ENCODE measurements around the gene PLCH2. TPM values are rescaled to one million over a fixed set of nuclear protein-coding genes. Genes with fewer than 3 reads are reported as not detected.

PLCH2 gene
- total and polyA plus RNA-seq, 11 donors: 0.04 to 1.0 (median 0.35) TPM; not detected in 4

DNA sequence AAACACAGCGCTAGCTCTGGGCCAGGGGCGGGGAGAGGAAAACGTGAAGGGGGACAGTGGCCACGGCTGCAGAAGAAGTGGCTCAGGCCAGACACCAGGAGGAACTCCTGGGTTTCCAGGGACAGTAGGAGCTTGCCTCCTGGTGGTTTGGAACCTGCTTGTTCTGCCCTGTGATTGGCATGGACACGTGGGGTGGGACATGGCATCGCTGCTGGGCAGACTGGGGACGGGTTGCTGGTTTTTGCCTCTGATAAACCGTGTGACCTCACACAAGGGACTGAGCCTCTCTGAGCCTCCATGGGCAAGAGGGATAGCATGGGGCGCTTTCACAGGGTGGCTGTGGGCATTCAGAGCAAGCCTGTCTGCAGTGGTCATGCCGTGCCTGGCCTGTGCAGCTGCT is 7.5 kb upstream of the PLCH2 start:
- no peak for ATAC-seq
- Histone ChIP-seq H3K4me1 (peaks cover 0 to 4% (median 0%) of the 10 kb centered on the region in 12 donors), H3K9me3 (no peaks in the 10 kb centered on the region), H3K27ac (no peak overlapping the region), H3K4me3 (no peak overlapping the region), H3K27me3 (peaks cover 29 to 86% (median 49%) of the 10 kb centered on the region in 9 donors), H3K36me3 (no peaks in the 10 kb centered on the region)
- no peak for DNase-seq
- intact Hi-C loops (cut with DNase I): no loop called here
- WGBS, 4 donors: 52 to 66% (median 60%) methylated on average over 6 to 10 of the region's 10 CpGs
- TF ChIP-seq, protein P1, sequence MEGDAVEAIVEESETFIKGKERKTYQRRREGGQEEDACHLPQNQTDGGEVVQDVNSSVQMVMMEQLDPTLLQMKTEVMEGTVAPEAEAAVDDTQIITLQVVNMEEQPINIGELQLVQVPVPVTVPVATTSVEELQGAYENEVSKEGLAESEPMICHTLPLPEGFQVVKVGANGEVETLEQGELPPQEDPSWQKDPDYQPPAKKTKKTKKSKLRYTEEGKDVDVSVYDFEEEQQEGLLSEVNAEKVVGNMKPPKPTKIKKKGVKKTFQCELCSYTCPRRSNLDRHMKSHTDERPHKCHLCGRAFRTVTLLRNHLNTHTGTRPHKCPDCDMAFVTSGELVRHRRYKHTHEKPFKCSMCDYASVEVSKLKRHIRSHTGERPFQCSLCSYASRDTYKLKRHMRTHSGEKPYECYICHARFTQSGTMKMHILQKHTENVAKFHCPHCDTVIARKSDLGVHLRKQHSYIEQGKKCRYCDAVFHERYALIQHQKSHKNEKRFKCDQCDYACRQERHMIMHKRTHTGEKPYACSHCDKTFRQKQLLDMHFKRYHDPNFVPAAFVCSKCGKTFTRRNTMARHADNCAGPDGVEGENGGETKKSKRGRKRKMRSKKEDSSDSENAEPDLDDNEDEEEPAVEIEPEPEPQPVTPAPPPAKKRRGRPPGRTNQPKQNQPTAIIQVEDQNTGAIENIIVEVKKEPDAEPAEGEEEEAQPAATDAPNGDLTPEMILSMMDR (IDR thresholded peaks at IDR 0.05): no peak
- no peak for TF ChIP-seq POLR2A (IDR thresholded peaks at IDR 0.05)

DNA sequence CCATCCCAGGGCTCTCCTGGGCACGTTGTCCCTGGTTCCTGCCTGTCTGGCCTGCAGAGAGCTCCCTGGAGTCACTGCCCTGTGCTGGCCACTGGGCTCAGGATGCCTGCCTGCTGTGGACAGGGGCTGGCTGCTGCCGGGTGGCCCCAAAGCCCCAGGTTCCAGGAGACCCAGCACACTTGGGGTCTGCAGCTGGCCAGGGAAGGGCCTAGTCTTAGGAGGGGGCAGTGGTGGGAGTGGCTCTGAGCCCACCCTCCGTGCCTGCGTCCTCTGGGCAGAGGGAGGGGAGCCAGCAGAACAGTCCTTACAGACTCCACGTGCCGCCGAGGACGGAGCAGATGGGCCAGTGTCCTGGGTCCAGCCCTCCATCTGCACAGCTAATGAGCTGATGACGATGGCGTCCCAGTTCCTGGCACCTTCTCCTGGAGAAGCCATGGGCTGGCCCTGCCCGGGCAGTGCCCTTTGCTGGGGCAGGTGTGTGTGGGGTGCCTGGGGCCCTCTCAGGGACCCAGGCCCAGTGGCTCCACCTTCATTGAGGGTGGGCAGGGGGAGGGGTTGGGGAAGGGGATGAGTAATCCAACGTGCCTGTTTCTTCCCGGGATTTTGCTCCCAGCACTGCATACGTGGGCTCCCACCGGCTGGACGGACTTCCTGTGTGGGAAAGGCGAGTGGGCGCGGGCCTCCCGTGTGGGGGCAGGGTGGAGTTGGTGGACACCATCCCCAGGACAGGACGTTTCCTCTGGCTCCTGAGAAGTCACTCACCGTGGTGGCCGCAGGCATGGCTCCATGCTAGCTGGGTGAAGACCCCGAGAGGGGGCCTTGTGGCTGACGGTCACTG is 6.8 kb upstream of the PLCH2 start:
- intact Hi-C loops (cut with DNase I): no loop called here
- peaks cover 26 to 80% (median 43%) of the 10 kb centered on the region in 9 donors for H3K27me3 ChIP-seq
- no peak for DNase-seq
- H3K4me3 ChIP-seq: no peak overlapping the region
- no peaks in the 10 kb centered on the region for H3K36me3 ChIP-seq
- 49 to 65% (median 54%) methylated on average over 3 to 25 of the region's 25 CpGs for WGBS, 4 donors
- no peak overlapping the region for H3K27ac ChIP-seq
- H3K4me1 ChIP-seq: peaks cover 0 to 6% (median 0%) of the 10 kb centered on the region in 12 donors
- TF ChIP-seq POLR2A (IDR thresholded peaks at IDR 0.05): no peak
- TF ChIP-seq, protein P1 (IDR thresholded peaks at IDR 0.05): no peak
- H3K9me3 ChIP-seq: no peaks in the 10 kb centered on the region
- no peak for ATAC-seq

DNA sequence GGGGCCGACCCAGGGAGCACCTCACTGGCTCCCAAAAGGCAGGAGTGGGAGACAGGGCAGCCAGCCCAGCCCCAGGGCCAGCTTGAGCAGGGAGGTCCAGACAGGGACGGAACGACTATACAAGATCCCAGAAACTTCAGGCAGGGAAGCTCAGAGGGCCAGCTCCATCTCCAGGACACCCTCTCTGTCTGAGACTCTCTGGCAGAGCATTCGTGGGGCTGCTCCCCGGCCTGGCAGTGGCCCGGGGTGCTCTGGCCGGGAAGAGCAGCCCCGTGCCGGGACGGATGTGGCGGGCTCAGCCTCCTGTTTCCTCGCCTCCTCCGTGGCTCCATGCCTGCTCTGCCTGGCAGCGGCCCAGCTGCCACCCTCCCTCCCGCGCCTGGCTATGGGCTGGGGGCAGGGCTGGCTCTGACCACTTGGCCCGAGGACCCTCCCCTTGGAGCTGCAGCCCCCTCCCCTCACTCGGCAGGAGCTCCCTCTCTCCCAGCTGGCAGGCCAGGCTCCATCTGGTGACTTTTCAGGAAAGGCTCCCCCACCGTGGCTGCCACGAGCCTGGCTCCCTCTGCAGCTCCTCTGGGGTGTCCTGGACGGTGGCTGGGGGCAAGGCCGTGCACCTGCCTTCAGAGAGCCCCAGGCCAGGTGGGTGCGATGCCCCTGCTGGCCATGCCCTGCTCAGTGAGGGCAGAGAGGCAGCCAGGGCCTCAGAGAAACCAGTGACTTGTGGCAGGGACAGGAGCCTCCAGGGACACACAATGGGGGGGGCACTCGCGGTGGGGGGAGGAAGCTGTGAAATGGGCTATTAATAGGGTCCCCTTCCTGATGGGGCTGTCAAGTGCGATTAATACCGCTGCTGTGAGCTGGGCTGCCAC is 5.6 kb upstream of the PLCH2 start:
- Histone ChIP-seq H3K36me3 (no peaks in the 10 kb centered on the region), H3K9me3 (no peaks in the 10 kb centered on the region), H3K4me1 (peaks cover 0 to 14% (median 0%) of the 10 kb centered on the region in 12 donors), H3K27me3 (peaks cover 24 to 74% (median 36%) of the 10 kb centered on the region in 9 donors), H3K4me3 (no peak overlapping the region), H3K27ac (no peak overlapping the region)
- TF ChIP-seq, protein P1 (IDR thresholded peaks at IDR 0.05): no peak
- TF ChIP-seq POLR2A (IDR thresholded peaks at IDR 0.05): no peak
- WGBS, 4 donors: 33 to 48% (median 42%) methylated on average over 15 to 27 of the region's 27 CpGs
- no peak for DNase-seq
- no peak for ATAC-seq
- intact Hi-C loops (cut with DNase I): no loop called here

DNA sequence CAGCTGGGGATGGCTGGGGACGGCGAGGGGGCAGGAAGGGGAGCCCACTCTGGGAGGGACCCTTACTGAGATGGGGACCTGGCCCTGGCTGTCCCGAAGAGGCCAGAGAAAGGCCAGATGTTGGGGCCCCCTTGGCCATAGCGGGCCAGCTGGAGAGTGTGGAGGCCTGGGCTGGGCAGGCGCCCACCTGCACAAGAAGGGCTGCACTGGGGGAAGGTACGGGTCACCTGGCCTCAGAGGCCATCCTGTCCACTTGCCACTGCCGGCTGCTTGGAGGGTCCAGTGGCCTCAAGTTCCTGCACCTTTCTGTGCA is 5.0 kb upstream of the PLCH2 start:
- TF ChIP-seq, protein P1 (IDR thresholded peaks at IDR 0.05): no peak
- no peak for TF ChIP-seq POLR2A (IDR thresholded peaks at IDR 0.05)
- H3K27ac ChIP-seq: no peak overlapping the region
- ATAC-seq (no peak), DNase-seq (no peak)
- peaks cover 20 to 69% (median 30%) of the 10 kb centered on the region in 9 donors for H3K27me3 ChIP-seq
- whole genome bisulfite sequencing, 4 donors: 73 to 80% (median 74%) methylated on average over 2 to 7 of the region's 7 CpGs
- intact Hi-C loops (cut with DNase I): no loop called here
- H3K4me3 ChIP-seq: no peak overlapping the region
- H3K9me3 ChIP-seq: no peaks in the 10 kb centered on the region
- no peaks in the 10 kb centered on the region for H3K36me3 ChIP-seq
- H3K4me1 ChIP-seq: peaks cover 0 to 14% (median 0%) of the 10 kb centered on the region in 12 donors
